Measurements from ENCODE around the gene UBE2L3. TPM values are rescaled to one million over a fixed set of nuclear protein-coding genes. Genes with fewer than 3 reads are reported as not detected.
"Not testable (repeated sequence)": the region's sequence is repeated elsewhere in the genome, so short reads cannot be mapped to it uniquely, and the experiment has no call there.

Gene UBE2L3
- total and polyA plus RNA-seq, 7 donors: 36.1 to 87.2 (median 50.7) TPM

GRCh38 chr22:21613553-21614233 is 46.2 kb downstream of the UBE2L3 start:
- Histone ChIP-seq H3K4me3 (no peak overlapping the region), H3K9me3 (no peaks in the 10 kb centered on the region), H3K4me1 (no peaks in the 10 kb centered on the region), H3K27me3 (no peaks in the 10 kb centered on the region), H3K27ac (no peak overlapping the region), H3K36me3 (peaks cover 0 to 42% (median 17%) of the 10 kb centered on the region in 4 donors)
- TF ChIP-seq EP300 (IDR thresholded peaks at IDR 0.05) (no peak), POLR2AphosphoS5 (IDR thresholded peaks at IDR 0.05) (no peak), POLR2A (IDR thresholded peaks at IDR 0.05) (no peak)
- TF ChIP-seq, protein P1, sequence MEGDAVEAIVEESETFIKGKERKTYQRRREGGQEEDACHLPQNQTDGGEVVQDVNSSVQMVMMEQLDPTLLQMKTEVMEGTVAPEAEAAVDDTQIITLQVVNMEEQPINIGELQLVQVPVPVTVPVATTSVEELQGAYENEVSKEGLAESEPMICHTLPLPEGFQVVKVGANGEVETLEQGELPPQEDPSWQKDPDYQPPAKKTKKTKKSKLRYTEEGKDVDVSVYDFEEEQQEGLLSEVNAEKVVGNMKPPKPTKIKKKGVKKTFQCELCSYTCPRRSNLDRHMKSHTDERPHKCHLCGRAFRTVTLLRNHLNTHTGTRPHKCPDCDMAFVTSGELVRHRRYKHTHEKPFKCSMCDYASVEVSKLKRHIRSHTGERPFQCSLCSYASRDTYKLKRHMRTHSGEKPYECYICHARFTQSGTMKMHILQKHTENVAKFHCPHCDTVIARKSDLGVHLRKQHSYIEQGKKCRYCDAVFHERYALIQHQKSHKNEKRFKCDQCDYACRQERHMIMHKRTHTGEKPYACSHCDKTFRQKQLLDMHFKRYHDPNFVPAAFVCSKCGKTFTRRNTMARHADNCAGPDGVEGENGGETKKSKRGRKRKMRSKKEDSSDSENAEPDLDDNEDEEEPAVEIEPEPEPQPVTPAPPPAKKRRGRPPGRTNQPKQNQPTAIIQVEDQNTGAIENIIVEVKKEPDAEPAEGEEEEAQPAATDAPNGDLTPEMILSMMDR (IDR thresholded peaks at IDR 0.05): no peak
- DNase-seq: no peak
- intact Hi-C loops (cut with DNase I): no loop called here
- WGBS, 2 donors: 85 to 94% methylated on average over 4 of the region's 4 CpGs

- intact Hi-C loops (cut with DNase I): no loop called here
- Histone ChIP-seq H3K4me3 (no peak overlapping the region), H3K4me1 (no peaks in the 10 kb centered on the region), H3K27ac (no peak overlapping the region), H3K36me3 (peaks cover 0 to 42% (median 15%) of the 10 kb centered on the region in 4 donors), H3K27me3 (no peaks in the 10 kb centered on the region), H3K9me3 (no peaks in the 10 kb centered on the region)
- WGBS, 2 donors: 56 to 78% methylated on average over 4 of the region's 4 CpGs
- TF ChIP-seq POLR2A (IDR thresholded peaks at IDR 0.05) (no peak), POLR2AphosphoS5 (IDR thresholded peaks at IDR 0.05) (no peak), EP300 (IDR thresholded peaks at IDR 0.05) (no peak)
- TF ChIP-seq, protein P1 (IDR thresholded peaks at IDR 0.05): no peak
- DNase-seq: no peak
These were observed 48.2 kb downstream of the UBE2L3 start for GRCh38 chr22:21615731-21616130.

DNA sequence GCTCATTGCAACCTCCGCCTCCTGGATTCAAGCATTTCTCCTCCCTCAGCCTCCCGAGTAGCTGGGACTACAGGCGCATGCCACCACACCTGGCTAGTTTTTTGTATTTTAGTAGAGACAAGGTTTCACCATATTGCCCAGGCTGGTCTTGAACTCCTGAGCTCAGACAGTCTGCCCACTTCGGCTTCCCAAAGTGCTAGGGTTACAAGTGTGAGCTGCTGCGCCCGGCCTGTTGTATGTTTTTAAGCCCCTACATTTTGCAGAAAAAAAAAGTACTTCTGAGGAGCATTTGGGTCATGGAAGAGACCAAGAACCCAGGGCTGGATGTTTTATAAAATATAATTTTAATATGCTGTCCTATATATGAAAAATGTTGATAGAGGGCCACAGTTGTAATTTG is 49.8 kb downstream of the UBE2L3 start:
- intact Hi-C loops (cut with DNase I); H3K27ac ChIP-seq; H3K4me3 ChIP-seq; H3K4me1 ChIP-seq; H3K9me3 ChIP-seq; DNase-seq; H3K27me3 ChIP-seq: not testable (repeated sequence)
- peaks cover 0 to 32% (median 3%) of the 10 kb centered on the region in 4 donors for H3K36me3 ChIP-seq
- 95 to 96% methylated on average over 6 of the region's 6 CpGs for WGBS, 2 donors

GRCh38 chr22:21621025-21621424 is 53.5 kb downstream of the UBE2L3 start:
- no peaks in the 10 kb centered on the region for H3K9me3 ChIP-seq
- TF ChIP-seq, protein P1 (IDR thresholded peaks at IDR 0.05): no peak
- no peak for TF ChIP-seq POLR2A (IDR thresholded peaks at IDR 0.05)
- TF ChIP-seq EP300 (IDR thresholded peaks at IDR 0.05): no peak
- no peak for TF ChIP-seq POLR2AphosphoS5 (IDR thresholded peaks at IDR 0.05)

GRCh38 chr22:21622011-21622918 is 54.8 kb downstream of the UBE2L3 start:
- peaks cover 0 to 18% (median 0%) of the 10 kb centered on the region in 4 donors for H3K36me3 ChIP-seq
- TF ChIP-seq, protein P1 (IDR thresholded peaks at IDR 0.05): no peak
- H3K27ac ChIP-seq: no peak overlapping the region
- intact Hi-C loops (cut with DNase I): no loop called here
- DNase-seq: no peak
- H3K27me3 ChIP-seq: no peaks in the 10 kb centered on the region
- 69 to 75% methylated on average over 17 of the region's 17 CpGs for WGBS, 2 donors
- H3K4me1 ChIP-seq: peaks cover 0 to 20% (median 12%) of the 10 kb centered on the region in 4 donors
- no peaks in the 10 kb centered on the region for H3K9me3 ChIP-seq
- no peak overlapping the region for H3K4me3 ChIP-seq

More at GRCh38 chr22:21621025-21621424, 53.5 kb downstream of the UBE2L3 start:
- Histone ChIP-seq H3K4me1 (peaks cover 0 to 20% (median 12%) of the 10 kb centered on the region in 4 donors), H3K4me3 (no peak overlapping the region), H3K27me3 (no peaks in the 10 kb centered on the region), H3K36me3 (peaks cover 0 to 18% (median 0%) of the 10 kb centered on the region in 4 donors), H3K27ac (no peak overlapping the region)
- WGBS, 2 donors: 91 to 93% methylated on average over 3 of the region's 3 CpGs
- intact Hi-C loops (cut with DNase I): no loop called here
- DNase-seq: no peak

Measured in sigmoid colon (tissue), 7 donors.